ENCODE measurements around the gene GALNTL6. TPM values are rescaled to one million over a fixed set of nuclear protein-coding genes. Genes with fewer than 3 reads are reported as not detected.

The GALNTL6 gene
- total and polyA plus RNA-seq, 8 donors: 0.15 to 0.87 (median 0.58) TPM; not detected in 3

- Histone ChIP-seq H3K4me3 (no peak overlapping the region), H3K4me1 (no peaks in the 10 kb centered on the region), H3K27ac (no peak overlapping the region), H3K36me3 (no peaks in the 10 kb centered on the region), H3K27me3 (no peaks in the 10 kb centered on the region), H3K9me3 (no peaks in the 10 kb centered on the region)
- no peak for DNase-seq
- WGBS, 5 donors: 27 to 37% (median 30%) methylated on average over 3 of the region's 3 CpGs
- no peak for TF ChIP-seq EP300 (IDR thresholded peaks at IDR 0.05)
- TF ChIP-seq POLR2AphosphoS5 (IDR thresholded peaks at IDR 0.05): no peak
- TF ChIP-seq POLR2A (IDR thresholded peaks at IDR 0.05): no peak
- TF ChIP-seq, protein P1, sequence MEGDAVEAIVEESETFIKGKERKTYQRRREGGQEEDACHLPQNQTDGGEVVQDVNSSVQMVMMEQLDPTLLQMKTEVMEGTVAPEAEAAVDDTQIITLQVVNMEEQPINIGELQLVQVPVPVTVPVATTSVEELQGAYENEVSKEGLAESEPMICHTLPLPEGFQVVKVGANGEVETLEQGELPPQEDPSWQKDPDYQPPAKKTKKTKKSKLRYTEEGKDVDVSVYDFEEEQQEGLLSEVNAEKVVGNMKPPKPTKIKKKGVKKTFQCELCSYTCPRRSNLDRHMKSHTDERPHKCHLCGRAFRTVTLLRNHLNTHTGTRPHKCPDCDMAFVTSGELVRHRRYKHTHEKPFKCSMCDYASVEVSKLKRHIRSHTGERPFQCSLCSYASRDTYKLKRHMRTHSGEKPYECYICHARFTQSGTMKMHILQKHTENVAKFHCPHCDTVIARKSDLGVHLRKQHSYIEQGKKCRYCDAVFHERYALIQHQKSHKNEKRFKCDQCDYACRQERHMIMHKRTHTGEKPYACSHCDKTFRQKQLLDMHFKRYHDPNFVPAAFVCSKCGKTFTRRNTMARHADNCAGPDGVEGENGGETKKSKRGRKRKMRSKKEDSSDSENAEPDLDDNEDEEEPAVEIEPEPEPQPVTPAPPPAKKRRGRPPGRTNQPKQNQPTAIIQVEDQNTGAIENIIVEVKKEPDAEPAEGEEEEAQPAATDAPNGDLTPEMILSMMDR (IDR thresholded peaks at IDR 0.05): no peak
- intact Hi-C loops (cut with DNase I; ENCODE audit: low total_unique reads): no loop called here
Observed at GRCh38 chr4:171834640-171835039, 21.4 kb downstream of the GALNTL6 start.

DNA sequence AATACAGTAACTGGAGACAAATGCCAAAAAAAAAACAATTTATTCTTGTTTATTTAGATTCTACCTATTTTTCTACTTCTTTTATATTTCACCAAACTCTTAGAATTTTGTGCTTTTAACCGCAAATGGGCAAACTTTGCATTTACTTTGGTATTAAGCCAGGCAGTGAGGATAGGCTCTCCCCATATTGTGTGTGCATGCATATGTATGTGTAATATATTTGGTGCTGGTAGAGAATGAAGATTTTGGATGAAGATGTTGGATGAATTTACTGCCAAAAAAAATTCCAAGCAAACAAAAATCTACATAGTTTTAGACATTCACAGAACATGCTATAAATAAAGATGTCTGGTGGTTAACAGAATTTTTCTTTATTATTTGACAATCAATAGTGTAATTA lies 30.3 kb downstream of the GALNTL6 start:
- Histone ChIP-seq H3K4me3 (no peak overlapping the region), H3K27me3 (no peaks in the 10 kb centered on the region), H3K9me3 (no peaks in the 10 kb centered on the region), H3K4me1 (no peaks in the 10 kb centered on the region), H3K36me3 (no peaks in the 10 kb centered on the region), H3K27ac (no peak overlapping the region)
- TF ChIP-seq POLR2A (IDR thresholded peaks at IDR 0.05) (no peak), POLR2AphosphoS5 (IDR thresholded peaks at IDR 0.05) (no peak)
- TF ChIP-seq, protein P1 (IDR thresholded peaks at IDR 0.05): no peak
- DNase-seq: no peak
- WGBS, 5 donors: 91 to 99% (median 94%) methylated on average over 1 of the region's 1 CpG
- intact Hi-C loops (cut with DNase I; ENCODE audit: low total_unique reads): no loop called here

DNA sequence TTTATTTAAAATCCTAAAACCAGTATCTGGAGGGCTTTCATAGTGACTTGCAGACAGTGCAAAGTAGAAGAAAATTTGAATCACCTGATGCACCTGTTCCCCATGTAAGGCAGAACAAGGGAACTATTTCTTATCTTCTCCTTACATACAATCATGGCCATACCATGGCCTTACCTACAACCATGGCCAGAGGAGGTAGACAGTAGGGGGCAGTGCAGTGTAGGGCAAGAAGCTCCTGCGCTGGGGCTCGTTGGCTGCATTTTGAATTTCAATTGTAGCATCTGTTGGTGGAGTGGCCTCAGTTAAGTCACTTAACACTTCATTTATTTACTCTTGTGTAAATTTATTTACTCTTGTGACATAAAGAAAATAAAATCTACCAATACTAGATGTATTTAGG lies 33.0 kb downstream of the GALNTL6 start:
- peak; percentile 26 to 67 for DNase-seq
- no peaks in the 10 kb centered on the region for H3K9me3 ChIP-seq
- H3K27ac ChIP-seq: no peak overlapping the region
- TF ChIP-seq, protein P1 (IDR thresholded peaks at IDR 0.05): peak in 2 of 7 experiments; percentile 6 to 11
- no peak for TF ChIP-seq POLR2AphosphoS5 (IDR thresholded peaks at IDR 0.05)
- H3K36me3 ChIP-seq: no peaks in the 10 kb centered on the region
- H3K4me3 ChIP-seq: no peak overlapping the region
- WGBS, 5 donors: 21 to 31% (median 23%) methylated on average over 2 of the region's 2 CpGs
- H3K4me1 ChIP-seq: no peaks in the 10 kb centered on the region
- intact Hi-C loops (cut with DNase I; ENCODE audit: low total_unique reads): no loop called here
- H3K27me3 ChIP-seq: no peaks in the 10 kb centered on the region

DNA sequence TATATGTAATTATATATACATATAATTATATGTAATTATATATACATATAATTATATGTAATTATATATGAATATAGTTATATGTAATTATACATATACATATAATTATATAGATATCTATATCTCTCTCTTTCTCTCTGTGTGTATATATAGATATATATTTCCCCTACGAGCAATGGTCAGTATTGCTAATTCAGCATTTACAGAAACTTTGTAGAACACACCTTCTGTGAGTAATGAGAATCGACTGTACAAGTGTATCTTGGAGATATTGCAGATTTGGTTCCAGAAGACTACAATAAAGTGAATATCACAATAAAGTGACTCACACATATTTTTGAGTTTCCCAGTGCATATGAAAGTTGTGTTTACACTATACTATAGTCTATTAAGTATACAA lies 33.7 kb downstream of the GALNTL6 start:
- Histone ChIP-seq H3K9me3 (no peaks in the 10 kb centered on the region), H3K4me3 (no peak overlapping the region), H3K27ac (no peak overlapping the region), H3K27me3 (no peaks in the 10 kb centered on the region), H3K36me3 (no peaks in the 10 kb centered on the region), H3K4me1 (no peaks in the 10 kb centered on the region)
- TF ChIP-seq POLR2AphosphoS5 (IDR thresholded peaks at IDR 0.05) (no peak), POLR2A (IDR thresholded peaks at IDR 0.05) (no peak), EP300 (IDR thresholded peaks at IDR 0.05) (no peak)
- TF ChIP-seq, protein P1 (IDR thresholded peaks at IDR 0.05): no peak
- intact Hi-C loops (cut with DNase I; ENCODE audit: low total_unique reads): no loop called here
- DNase-seq: no peak
- 72 to 78% (median 73%) methylated on average over 2 of the region's 2 CpGs for WGBS, 5 donors

Measured in stomach (tissue), 9 donors.